Thyroid gland (tissue), 4 donors: ENCODE data around the gene PDE8A.

Source experiments
- CTCF ChIP-seq, 6 experiments: fragments of 200-600 bp in 3 of 6; fragments of 450-650 bp in 3 of 6; sonication (generic) in 3 of 6; IDR thresholded peaks; one replicate each; pipeline ENCODE4 v1.5.1; 2016 to 2019; ENCODE audit warnings: antibody characterized with exemption in 6 of 6, mild to moderate bottlenecking in 2 of 6, inconsistent platforms in 1 of 6, moderate library complexity in 1 of 6
- POLR2A ChIP-seq, 2 donors: fragments of 450-650 bp; IDR thresholded peaks; one replicate each; pipeline ENCODE4 v1.6.1; 2017; ENCODE audit warnings: antibody characterized with exemption in 2 of 2, mild to moderate bottlenecking in 2 of 2, moderate library complexity in 1 of 2

GRCh38 chr15:85022860-85023403 is 41.3 kb downstream of the PDE8A start:
- no peak for TF ChIP-seq CTCF (IDR thresholded peaks at IDR 0.05)
- no peak for TF ChIP-seq POLR2A (IDR thresholded peaks at IDR 0.05)
